NCI-H1694 treated with DMSO at 0.1 percent for 48 hours (cell line): ENCODE measurements around the gene SGF29.
"Not testable (repeated sequence)": the region's sequence is repeated elsewhere in the genome, so short reads cannot be mapped to it uniquely, and the experiment has no call there.

Experiments used
- DNase-seq: peaks from one replicate; lab custom pipeline; 2025; lab: John Stamatoyannopoulos, UW

SGF29 gene

GRCh38 chr16:28532940-28533647 lies 20.6 kb upstream of the SGF29 start:
- DNase-seq, result no peak

- no peak for DNase-seq
Observed at GRCh38 chr16:28534542-28535373, 19.0 kb upstream of the SGF29 start.

GRCh38 chr16:28537076-28537475 lies 16.6 kb upstream of the SGF29 start:
- DNase-seq, result peak; percentile 12

- no peak for DNase-seq
Observed at GRCh38 chr16:28537964-28538732, 15.6 kb upstream of the SGF29 start.

- no peak for DNase-seq
Observed at GRCh38 chr16:28538733-28539596, 14.8 kb upstream of the SGF29 start, which contains the start of gene NUPR1. Gene NUPR1, minus strand, starts transcription at chr16:28538974. Its CDS starts 67 bp downstream, at chr16:28538907.

- no peak for DNase-seq
Observed at GRCh38 chr16:28540346-28540745, 13.4 kb upstream of the SGF29 start.

- DNase-seq, result no peak
Observed at GRCh38 chr16:28542646-28543045, 11.1 kb upstream of the SGF29 start.

GRCh38 chr16:28543072-28543471 lies 10.6 kb upstream of the SGF29 start:
- no peak for DNase-seq

- DNase-seq, result no peak
Observed at GRCh38 chr16:28544998-28545397, 8.7 kb upstream of the SGF29 start.

- DNase-seq, result not testable (repeated sequence)
Observed at GRCh38 chr16:28545964-28546363, 7.8 kb upstream of the SGF29 start.

- no peak for DNase-seq
Observed at GRCh38 chr16:28546626-28547025, 7.1 kb upstream of the SGF29 start.

GRCh38 chr16:28548306-28548802 lies 5.4 kb upstream of the SGF29 start:
- no peak for DNase-seq

GRCh38 chr16:28549301-28549899 lies 4.3 kb upstream of the SGF29 start:
- peak; percentile 45 for DNase-seq

GRCh38 chr16:28554634-28555423 lies 1.1 kb downstream of the SGF29 start:
- DNase-seq, result no peak

- DNase-seq, result no peak
Observed at GRCh38 chr16:28555561-28555960, 1.8 kb downstream of the SGF29 start.

- no peak for DNase-seq
Observed at GRCh38 chr16:28556914-28557320, 3.2 kb downstream of the SGF29 start.

- no peak for DNase-seq
Observed at GRCh38 chr16:28558456-28558855, 4.7 kb downstream of the SGF29 start.

- DNase-seq, result no peak
Observed at GRCh38 chr16:28561557-28562187, 8.0 kb downstream of the SGF29 start.

- no peak for DNase-seq
Observed at GRCh38 chr16:28562199-28562598, 8.5 kb downstream of the SGF29 start.

- no peak for DNase-seq
Observed at GRCh38 chr16:28563218-28563617, 9.5 kb downstream of the SGF29 start.
